ENCODE data around the gene SLAMF6. TPM values are rescaled to one million over a fixed set of nuclear protein-coding genes. Genes with fewer than 3 reads are reported as not detected.
"Not testable (repeated sequence)": the region's sequence is repeated elsewhere in the genome, so short reads cannot be mapped to it uniquely, and the experiment has no call there.

SLAMF6 gene
- total RNA-seq, 1 donor from 2014 or later: not detected

GRCh38 chr1:160542303-160542945 is 19.4 kb upstream of the SLAMF6 start:
- DNase-seq: no peak

GRCh38 chr1:160541622-160542302 is 18.7 kb upstream of the SLAMF6 start:
- DNase-seq: no peak

GRCh38 chr1:160540859-160541233 is 17.8 kb upstream of the SLAMF6 start:
- no peak for DNase-seq

GRCh38 chr1:160539990-160540858 is 17.2 kb upstream of the SLAMF6 start:
- DNase-seq: no peak

- no peak for DNase-seq
Observed at GRCh38 chr1:160539684-160539989, 16.6 kb upstream of the SLAMF6 start.

DNA sequence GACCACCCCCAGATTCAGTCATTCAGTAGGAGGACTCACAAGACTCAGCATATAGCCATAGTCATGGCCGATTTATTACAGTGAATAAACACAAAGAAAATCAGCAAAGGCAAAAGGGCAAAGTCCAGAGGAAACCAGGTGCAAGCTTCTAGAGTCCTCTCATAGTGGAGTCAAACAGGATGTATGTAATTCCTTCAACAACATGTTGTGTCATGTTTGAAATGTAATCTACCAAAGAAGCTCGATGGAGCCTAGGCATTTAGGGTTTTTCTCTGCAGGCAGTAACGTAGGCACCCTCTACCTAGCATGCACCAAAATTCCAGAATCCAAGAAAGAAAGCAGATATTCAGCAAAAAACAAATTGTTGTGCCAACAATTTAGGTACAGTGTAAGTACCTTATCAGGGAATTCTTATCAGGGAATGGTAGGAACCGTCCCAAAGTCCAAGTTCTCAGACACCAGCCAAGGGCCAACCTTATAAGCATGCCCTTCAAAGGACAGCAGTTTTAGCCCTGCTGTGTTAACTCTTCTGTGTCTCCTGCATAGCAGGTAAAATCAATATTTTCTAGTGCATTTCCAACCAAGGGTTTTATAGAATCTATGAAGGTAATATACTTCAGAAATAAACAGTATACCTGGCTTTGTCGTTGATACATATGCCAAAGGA is 16.1 kb upstream of the SLAMF6 start:
- DNase-seq: no peak

DNA sequence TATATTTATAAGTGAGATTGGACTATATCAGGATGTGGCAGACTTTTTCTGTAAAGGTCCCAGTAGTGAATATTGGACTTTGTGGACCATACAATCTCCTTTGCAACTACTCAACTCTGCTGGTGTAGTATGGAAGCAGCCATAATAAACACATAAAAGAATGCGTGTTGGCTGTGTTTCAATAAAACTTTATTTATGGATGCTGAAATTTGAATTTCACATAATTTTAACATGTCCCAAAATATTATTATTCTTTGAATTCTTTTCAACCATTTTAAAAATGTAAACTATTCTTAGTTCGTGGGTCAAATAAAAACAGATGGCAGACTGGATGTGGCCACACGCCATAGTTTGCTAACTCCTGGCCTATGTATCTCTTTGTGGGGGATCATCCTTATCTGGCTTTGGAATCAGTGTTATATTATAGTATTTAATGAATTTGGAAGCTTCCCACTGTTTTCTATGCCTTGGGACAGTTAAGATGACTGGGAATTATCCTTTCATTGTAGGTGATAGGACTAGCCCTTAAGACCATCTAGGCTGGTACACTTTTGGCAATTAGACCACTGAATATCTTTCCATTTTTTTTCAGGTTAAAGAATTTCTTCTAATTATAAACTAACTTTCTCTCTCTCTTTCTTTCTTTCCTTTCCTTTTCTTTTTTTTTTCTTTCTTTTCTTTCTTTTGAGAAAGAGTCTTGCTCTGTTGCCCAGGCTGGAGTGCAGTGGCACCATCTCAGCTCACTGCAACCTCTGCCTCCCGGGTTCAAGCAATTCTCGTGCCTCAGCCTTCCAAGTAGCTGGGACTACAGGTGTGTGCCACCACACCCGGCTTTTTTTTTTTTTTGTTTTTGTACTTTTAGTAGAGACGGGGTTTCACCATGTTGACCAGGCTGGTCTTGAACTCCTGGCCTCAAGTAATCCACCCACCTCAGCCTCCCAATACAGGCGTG is 14.9 kb upstream of the SLAMF6 start:
- no peak for DNase-seq

DNA sequence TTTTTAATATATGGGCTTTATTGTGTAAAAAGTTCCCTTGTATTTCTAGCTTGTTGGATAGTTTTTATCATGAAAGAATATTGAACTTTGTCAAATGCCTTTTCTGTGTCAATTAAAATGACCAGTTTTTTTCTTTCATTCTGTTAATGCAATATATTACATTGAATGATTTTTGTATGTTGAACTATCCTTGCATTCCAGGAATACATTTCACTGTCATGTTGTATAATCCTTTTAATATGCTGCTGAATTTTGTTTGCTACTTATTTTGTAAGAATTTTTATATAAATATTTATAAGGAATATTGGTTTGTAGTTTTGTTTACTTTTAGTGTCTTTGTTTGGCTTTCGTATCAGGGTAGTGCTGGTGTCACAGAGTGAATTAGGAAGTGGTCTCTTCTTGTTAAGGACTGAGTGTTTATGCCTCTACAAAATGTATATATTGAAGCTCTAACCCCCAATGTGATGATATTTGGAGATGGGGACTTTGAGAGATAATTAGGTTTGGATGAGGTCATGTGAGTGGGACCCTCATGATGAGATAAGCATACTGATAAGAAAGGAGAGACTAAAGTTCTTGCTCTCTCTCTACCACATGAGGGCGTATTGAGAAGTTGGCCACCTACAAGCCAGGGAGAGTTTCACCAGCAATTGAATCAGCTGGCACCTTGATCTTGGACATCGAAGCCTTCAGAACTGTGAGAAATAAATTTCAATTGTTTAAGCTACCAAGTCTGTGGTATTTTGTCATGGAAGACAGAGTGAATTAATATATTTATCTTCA is 12.0 kb upstream of the SLAMF6 start:
- no peak for DNase-seq

DNA sequence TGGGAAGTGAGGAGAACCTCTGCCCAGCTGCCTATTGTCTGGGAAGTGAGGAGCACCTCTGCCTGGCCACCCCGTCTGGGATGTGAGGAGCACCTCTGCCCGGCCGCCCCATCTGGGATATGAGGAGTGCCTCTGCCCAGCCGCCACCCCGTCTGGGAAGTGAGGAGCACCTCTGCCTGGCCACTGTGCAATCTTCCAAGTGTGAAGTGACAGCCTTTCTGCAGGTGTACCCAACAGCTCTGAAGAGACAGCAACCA is 9.4 kb upstream of the SLAMF6 start:
- DNase-seq: not testable (repeated sequence)

DNA sequence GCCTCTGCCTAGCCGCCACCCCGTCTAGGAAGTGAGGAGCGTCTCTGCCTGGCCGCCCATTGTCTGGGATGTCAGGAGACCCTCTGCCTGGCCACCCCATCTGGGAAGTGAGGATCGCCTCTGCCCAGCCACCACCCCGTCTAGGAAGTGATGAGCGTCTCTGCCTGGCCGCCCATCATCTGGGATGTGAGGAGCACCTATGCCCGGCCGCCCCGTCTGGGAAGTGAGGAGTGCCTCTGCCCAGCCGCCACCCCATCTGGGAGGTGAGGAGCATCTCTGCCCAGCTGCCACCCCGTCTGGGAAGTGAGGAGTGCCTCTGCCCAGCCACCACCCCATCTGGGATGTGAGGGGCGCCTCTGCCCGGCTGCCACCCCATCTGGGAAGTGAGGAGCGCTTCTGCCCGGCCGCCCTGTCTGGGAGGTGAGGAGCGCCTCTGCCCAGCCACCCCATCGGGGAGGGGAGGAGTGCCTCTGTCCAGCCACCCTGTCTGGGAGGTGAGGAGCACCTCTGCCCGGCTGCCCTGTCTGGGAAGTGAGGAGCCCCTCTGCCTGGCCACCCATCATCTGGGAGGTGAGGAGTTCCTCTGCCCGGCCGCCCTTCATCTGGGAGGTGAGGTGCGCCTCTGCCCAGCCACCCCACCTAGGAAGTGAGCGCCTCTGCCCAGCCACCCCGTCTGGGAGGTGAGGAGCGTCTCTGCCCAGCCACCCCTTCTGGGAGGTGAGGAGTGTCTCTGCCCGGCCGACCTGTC is 8.9 kb upstream of the SLAMF6 start:
- not testable (repeated sequence) for DNase-seq

- DNase-seq: not testable (repeated sequence)
Observed at GRCh38 chr1:160529401-160529952, 6.4 kb upstream of the SLAMF6 start.

- DNase-seq: not testable (repeated sequence)
Observed at GRCh38 chr1:160523789-160524188, 734 bp upstream of the SLAMF6 start.

GRCh38 chr1:160522136-160522535 is 919 bp downstream of the SLAMF6 start:
- DNase-seq: no peak

DNA sequence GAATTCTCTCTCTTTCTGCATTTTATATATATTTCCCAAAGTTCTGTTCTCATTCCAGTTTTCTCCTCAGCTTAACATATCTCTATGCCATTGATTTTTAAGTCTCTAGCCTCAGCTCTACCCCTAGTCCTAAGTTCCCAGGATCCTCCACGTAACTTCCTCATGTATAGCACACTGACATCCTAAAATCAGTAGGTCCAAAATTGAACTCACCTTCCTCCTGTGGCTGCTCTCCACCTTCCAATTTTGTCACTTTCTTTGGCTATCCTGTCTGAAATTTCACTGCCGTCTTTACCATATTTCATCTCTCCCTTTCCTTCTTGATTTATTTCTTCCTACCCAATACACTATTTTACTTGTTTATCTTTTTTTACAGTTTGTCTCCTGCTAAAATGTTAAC is 1.5 kb downstream of the SLAMF6 start:
- DNase-seq: no peak

- DNase-seq: no peak
Observed at GRCh38 chr1:160520999-160521398, 2.1 kb downstream of the SLAMF6 start.

- no peak for DNase-seq
Observed at GRCh38 chr1:160520582-160520981, 2.5 kb downstream of the SLAMF6 start.

DNA sequence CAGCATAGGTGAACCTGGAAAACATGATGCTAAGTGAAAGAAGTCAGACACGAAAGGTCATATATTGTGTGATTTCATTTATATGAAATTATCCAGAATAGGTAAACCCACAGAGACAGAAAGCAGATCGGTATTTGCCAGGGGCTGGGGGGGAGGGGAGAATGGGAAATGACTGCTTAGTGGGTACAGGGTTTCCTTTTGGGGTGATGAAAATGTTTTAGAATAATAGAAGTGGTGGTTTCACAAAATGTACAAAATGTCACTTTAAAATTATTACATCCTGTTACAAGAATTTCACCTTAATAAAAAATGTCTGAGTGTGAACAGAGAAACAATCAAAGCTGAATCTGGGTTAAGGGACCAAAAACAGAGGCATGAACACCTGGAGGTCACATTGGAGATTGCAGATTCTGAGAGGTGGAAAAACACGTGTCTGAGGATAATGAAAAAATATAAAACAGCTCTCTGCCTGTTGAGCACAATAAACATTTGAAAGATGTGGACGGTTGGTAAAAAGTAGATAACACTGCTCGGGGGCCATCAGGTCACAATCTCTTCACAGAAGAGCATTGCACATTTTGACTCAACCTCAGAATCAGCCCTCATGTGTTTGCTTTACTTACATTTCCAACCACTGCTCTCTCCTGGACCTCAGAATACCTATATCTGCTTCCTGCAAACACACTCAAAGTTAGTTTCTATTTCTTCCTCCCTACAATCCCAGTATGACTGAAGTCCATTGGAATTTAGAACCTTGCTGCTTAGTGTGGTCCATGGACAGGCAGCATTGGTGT is 3.2 kb downstream of the SLAMF6 start:
- no peak for DNase-seq

DNA sequence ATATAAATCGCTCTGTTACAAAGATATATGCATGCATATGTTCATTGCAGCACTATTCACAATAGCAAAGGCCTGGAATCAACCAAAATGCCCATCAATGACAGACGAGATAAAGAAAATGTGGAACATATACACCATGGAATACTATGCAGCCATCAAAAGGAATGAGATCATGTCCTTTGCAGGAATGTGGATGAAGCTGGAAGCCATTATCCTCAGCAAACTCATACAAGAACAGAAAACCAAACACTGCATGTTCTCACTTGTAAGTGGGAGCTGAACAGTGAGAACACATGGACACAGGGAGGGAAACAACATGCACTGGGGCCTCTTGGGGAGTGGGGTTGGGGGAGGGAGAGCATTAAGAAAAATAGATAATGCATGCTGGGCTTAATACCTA is 5.5 kb downstream of the SLAMF6 start:
- DNase-seq: not testable (repeated sequence)

DNA sequence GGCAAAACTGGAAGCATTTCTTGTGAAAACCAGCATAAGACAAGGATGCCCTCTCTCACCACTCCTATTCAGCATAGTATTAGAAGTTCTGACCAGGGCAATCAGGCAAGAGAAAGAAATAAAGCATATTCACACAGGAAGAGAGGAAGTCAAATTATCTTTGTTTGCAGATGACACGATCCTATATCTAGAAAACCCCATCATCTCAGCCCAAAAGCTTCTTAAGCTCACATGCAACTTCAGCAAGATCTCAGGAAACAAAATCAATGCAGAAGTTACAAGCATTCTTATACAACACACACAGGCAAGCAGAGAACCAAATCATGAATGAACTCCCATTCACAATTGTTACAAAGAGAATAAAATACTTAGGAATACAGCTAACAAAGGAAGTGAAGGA is 7.1 kb downstream of the SLAMF6 start:
- DNase-seq: not testable (repeated sequence)

All from occipital lobe (tissue), 2 donors.